ENCODE measurements around the gene SERPINB10.
"Not testable (repeated sequence)": the region's sequence is repeated elsewhere in the genome, so short reads cannot be mapped to it uniquely, and the experiment has no call there.

Gene SERPINB10

DNA sequence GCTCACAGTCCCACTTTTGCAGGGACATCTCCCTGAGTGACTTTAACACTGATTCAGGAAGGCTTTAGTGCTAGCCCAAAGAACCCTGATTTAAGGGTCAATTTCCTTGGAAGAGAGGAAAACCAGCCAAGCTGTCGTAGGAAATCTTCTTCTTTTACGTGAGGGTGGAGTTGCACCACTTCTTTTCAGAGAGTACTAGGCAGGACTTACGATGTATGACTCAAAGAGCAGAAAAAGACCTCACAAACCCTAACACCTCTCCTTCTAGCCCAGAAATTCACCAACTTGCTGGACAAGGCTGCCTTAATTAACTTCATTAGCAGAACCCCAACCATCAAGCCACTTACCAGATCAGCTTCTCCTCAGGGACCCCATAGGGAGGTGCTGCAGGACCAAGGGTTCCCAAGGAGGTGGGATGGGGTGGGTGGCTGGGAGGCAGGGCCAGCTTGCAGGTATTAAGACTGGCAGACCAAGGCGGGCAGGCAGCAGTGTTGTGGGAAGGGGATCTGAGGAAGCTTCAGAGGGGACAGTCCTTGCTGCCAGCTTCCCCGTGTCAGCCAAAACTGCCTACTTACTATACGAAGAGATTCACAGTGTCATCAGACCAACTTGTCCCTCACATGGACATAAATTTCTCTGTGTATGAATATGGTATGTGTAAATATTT lies 13.5 kb upstream of the SERPINB10 start:
- no peak for DNase-seq

GRCh38 chr18:63895190-63895589 lies 12.6 kb upstream of the SERPINB10 start:
- no peak for DNase-seq

GRCh38 chr18:63897072-63897471 lies 10.7 kb upstream of the SERPINB10 start:
- DNase-seq: no peak

DNA sequence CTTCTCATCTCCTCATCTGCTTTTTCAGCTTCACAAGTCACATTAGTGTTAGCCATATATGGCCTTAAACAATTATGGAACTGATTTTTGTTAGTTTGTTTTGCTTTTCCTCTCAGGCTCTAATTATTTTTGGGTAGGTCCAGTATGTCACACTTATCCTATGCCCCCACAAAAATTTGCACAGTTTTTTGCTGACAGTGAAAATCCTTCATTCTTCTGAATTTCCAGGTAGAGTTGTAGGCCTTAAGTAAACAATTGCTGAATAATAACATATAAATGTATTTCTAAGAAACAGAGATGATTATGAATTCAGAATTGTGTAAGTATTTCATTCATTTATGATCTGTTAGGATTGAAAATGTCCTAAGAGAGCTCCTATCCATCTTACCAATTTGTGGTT lies 8.6 kb upstream of the SERPINB10 start:
- no peak for DNase-seq

DNA sequence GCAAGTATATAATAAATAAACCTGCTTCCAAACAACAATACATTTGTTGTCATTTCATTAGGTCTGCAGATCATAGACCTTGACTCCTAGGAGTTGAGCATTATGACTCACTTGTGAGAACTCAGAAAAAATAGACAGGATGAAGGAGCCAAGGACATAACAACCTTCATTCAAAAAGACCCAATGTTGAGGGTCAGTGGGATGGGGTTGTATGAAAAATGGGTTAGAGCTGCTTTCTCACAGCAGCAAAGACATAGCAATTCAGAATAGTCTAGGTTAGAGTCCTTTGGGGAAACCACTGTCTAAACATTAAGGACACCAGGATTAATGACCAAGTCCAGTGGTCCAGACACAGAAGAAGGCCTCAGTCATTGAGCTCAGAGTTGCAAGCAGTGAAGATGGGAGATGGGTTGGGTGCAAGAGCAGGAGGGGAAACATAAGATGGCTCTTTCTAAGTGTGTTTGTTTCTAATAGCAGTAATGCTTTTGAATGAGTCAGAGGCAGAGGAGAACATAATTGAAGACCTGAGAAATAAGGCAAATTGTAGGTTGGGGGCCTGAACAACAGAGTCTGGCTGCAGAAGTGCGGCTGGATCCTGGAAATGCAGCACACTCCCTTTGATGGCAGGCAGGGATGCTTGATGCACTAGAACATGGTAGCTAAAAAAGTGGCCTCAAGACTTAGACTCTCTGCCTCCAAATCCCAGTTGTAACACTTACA lies 3.7 kb upstream of the SERPINB10 start:
- DNase-seq: no peak

DNA sequence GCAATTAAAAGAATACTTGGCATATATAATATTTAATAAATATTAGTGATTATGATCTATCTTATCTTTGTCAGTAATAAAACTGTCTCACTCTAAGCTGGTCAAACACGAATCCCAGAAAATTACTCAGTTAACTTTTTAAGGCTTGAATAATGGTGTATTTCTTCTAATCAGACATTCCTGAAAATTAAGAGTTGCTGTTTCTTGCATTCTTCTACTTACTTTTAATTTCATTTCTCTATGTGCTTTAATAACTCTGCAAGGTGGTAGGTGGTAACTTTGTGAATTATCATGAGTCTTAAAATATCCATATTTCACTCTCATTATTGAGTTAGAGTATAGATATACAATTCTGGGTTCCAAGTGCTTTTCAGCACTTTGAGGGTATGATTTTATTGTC lies 3.1 kb upstream of the SERPINB10 start:
- DNase-seq: no peak

DNA sequence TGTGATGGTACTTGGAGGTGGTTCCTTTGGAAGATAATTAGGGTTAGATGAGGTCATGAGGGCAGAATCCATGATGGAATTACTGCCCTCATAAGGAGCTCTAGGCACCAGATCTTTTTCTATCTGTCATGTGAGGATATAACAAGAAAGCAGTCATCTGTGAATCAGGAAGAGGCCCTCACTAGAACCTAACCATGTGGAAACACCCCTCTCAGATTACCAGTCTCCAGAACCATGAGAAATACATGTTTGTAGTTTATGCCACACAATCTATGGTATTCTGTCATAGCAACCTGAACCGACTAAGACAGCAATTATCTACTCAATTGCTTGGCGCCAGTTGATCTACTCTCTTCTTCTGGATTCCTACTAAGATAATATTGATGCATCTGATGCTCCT lies 2.4 kb upstream of the SERPINB10 start:
- DNase-seq: no peak

GRCh38 chr18:63906056-63906455 lies 1.7 kb upstream of the SERPINB10 start:
- DNase-seq: no peak

DNA sequence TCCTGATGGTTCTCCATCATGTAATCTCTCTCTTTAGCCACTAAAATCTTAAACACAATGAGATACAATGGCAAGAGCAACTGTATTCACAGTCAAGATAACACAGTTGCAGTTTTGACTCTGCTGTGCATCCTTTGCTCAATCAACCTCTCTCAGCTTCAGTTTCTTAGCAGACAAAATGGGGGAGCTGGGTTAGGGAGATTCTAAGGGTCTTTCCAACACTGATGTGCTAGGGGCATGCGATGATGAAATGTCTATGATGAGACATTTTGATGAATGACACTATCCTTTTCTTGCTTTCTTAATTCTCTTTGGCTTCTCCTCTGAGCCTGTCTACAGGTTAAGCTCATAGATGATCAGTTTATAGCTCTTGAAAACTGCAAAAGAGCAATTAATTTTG lies 1.1 kb downstream of the SERPINB10 start:
- no peak for DNase-seq

DNA sequence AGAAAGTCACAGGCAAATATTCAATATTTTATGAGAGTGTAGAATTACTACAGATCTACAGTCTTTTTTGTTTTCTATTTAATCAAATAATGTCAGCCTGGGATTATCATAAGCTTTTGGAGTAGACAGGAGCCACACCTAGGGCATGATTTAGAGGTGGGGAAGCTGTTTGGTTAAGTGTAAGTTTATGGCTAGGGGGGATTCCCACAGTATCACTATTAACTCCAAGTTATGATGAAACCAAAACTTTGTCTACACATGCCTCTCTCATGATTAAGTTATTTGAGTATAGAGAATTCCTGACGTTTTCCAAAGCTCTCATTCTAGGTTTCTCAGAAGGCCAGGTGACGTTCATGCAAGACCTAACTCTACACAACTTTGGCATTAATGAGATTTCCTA lies 2.1 kb downstream of the SERPINB10 start:
- DNase-seq: no peak

- no peak for DNase-seq
Observed at GRCh38 chr18:63917817-63918216, 10.1 kb downstream of the SERPINB10 start.

GRCh38 chr18:63922049-63922448 lies 14.3 kb downstream of the SERPINB10 start:
- DNase-seq: no peak

DNA sequence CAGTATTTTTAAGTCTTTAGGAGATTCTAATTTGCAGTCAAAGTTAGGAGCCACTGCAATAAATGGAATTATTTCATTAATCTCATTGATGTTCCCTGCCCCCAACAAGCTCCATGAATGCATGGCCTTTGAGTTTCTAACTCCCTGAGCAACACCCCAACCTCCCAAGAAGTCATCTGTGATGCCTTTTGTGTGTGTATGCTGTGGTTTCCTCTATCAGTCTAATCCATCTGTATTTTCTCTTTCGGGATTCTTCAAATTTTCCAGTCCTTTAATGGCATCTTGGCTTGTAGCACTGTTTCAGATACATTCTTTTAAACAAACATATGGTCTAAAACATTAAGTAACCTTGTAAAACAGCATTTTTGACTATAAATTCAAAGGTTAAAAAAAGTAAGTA lies 16.8 kb downstream of the SERPINB10 start:
- DNase-seq: no peak

- no peak for DNase-seq
Observed at GRCh38 chr18:63928331-63928730, 20.6 kb downstream of the SERPINB10 start.

GRCh38 chr18:63929369-63929768 lies 21.6 kb downstream of the SERPINB10 start:
- not testable (repeated sequence) for DNase-seq

GRCh38 chr18:63930773-63931354 lies 23.1 kb downstream of the SERPINB10 start:
- DNase-seq: no peak

DNA sequence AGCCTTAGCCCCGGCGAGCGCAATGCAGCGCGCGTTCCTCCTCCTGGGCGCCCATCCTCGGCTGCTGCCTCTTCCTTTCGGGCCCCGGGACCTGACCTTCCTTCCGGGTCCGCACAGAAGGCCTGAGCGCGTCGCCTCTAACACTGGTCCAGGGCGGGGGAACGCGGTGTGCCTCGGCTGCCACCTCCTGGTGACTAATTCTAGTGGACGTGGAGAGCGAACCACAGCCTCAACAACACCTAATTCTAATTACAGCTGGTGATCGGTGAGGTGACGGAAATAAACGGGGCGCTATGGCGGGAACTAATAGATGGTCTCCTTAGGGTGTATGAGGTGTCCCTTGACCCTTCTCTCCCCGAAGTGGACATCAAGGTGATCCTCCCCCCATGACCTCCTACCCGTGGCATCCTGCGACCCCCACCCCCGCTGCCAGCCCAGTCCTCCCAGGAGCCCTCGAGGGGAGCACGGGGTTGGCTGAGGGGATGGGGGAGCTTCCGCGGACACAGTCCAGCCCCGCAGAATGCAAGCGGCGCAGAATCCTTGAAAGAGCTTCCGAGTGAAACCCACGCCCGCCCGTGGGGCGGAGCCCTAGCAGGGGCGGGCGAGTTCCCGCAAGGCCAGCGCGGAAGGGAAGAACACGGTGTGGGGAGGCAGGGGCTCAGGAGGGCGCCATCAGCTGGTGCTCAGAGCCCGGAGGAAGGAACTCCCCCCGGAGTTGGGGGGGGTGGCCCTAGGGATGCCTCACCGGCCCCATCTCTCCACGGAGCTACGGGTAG lies 28.6 kb downstream of the SERPINB10 start:
- peak; percentile 96 for DNase-seq

DNA sequence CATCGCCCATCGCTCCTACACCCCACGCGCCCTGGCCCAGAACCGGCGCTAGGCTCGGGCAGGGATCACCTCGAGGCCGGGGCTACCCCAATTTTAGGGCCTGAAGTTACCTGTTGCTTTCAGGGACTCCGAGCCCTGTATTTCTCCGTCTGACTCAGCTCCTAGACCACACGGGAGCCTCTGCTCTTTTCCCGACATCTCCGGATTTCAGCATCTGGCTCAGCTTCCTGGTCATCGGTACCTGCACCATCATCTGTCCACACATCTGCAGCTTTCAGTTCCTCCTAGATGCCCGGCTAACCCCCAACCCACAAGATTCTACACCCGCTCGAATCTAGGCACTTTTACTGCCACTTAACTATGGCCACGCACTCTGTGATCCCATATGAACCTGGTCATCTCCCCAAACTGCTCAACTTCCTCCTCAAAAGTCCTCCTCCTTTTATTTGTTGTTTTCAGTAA lies 29.2 kb downstream of the SERPINB10 start:
- DNase-seq: no peak

DNA sequence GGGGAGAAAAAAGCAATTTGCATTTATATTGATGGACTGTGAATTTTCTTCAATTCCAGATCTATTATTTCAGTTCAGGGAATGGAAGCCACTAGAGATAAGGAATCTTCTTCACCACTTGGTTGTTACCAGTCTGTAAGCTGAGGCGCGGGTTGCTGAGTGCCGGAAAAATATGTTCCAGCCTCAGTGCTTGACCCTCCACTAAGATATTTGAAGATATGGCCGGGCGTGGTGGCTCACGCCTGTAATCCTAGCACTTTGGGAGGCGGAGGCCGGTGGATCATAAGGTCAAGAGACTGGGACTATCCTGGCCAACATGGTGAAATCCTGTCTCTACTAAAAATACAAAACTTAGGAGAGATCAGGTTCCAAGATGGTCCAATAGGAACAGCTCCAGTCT lies 32.2 kb downstream of the SERPINB10 start:
- no peak for DNase-seq

DNA sequence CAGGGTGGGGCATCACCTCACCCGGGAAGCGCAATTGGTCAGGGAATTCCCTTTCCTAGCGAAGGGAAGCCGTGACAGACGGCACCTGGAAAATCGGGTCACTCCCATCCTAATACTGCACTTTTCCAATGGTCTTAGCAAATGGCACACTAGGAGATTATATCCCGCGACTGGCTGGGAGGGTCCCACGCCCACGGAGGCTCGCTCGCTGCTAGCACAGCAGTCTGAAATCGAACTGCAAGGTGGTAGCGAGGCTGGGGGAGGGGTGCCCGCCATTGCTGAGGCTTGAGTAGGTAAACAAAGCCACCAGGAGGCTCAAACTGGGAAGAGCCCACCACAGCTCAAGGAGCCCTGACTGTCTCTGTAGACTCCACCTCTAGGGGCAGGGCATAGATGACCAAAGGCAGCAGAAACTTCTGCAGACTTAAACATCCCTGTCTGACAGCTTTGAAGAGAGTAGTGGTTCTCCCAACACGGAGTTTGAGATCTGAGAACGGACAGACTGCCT lies 32.8 kb downstream of the SERPINB10 start:
- DNase-seq: not testable (repeated sequence)

GRCh38 chr18:63947051-63947790 lies 39.5 kb downstream of the SERPINB10 start:
- no peak for DNase-seq

DNA sequence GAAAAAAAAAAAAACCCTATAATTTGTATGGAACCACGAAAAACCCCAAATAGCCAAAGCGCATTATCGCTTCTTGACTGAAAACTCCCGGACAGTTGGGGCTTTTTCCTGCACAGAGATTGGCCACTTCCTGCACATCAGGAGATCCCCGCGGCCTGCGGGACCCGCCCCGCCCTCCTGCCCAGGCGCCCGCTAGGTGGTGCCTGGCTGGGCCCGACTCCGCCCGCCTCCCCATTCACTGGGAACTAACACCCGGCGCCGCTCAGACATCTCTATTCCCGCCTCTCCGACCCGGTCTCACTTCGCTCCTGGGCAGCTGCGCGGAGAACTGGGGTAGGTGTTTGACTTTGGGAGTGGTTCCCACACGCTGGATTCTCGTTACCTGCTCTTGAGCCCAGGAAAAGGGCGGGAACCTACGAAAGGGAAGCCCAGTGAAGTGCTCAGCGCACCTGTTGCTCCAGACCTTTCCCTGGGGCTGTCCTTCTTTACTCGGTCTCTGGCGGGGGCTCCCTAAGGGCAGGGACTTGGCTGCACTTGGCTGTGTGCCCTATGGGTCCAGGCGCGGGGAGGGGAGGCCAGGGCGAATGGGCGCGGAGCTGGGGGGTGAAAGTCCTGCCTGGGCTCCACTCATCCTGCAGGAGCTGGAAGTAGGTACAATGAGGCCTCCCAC lies 41.4 kb downstream of the SERPINB10 start, which contains the start of gene HMSD:
Gene HMSD (plus strand): TSS at position 234 of the 670 bp plus-strand sequence. CDS start 4,155 bp downstream, outside the sequence.
- peak; percentile 98 for DNase-seq
